ENCODE results near the gene LIMK1.
"Not testable (repeated sequence)": the region's sequence is repeated elsewhere in the genome, so short reads cannot be mapped to it uniquely, and the experiment has no call there.

Gene LIMK1

GRCh38 chr7:74121401-74122249 is 38.0 kb downstream of the LIMK1 start:
- no peak for DNase-seq (ENCODE audit: low read depth, low spot score)

- not testable (repeated sequence) for DNase-seq (ENCODE audit: low read depth, low spot score)
These were observed 40.3 kb downstream of the LIMK1 start for GRCh38 chr7:74123892-74124291.

- DNase-seq (ENCODE audit: low read depth, low spot score) = no peak
These were observed 42.7 kb downstream of the LIMK1 start for GRCh38 chr7:74126220-74126880.

GRCh38 chr7:74129887-74130286 is 46.3 kb downstream of the LIMK1 start:
- no peak for DNase-seq (ENCODE audit: low read depth, low spot score)

GRCh38 chr7:74130518-74130917 is 46.9 kb downstream of the LIMK1 start:
- DNase-seq (ENCODE audit: low read depth, low spot score) = no peak

- DNase-seq (ENCODE audit: low read depth, low spot score) = no peak
These were observed 50.6 kb downstream of the LIMK1 start for GRCh38 chr7:74134117-74134620.

GRCh38 chr7:74138334-74138867 is 54.8 kb downstream of the LIMK1 start:
- DNase-seq (ENCODE audit: low read depth, low spot score) = no peak

GRCh38 chr7:74138945-74139843 is 55.6 kb downstream of the LIMK1 start:
- DNase-seq (ENCODE audit: low read depth, low spot score) = no peak

GRCh38 chr7:74141705-74142104 is 58.1 kb downstream of the LIMK1 start:
- DNase-seq (ENCODE audit: low read depth, low spot score) = no peak

- no peak for DNase-seq (ENCODE audit: low read depth, low spot score)
These were observed 59.8 kb downstream of the LIMK1 start for GRCh38 chr7:74143383-74143782.

- no peak for DNase-seq (ENCODE audit: low read depth, low spot score)
These were observed 64.9 kb downstream of the LIMK1 start for GRCh38 chr7:74148491-74148890.

GRCh38 chr7:74149071-74149470 is 65.5 kb downstream of the LIMK1 start:
- DNase-seq (ENCODE audit: low read depth, low spot score) = no peak

GRCh38 chr7:74149603-74150002 is 66.0 kb downstream of the LIMK1 start:
- DNase-seq (ENCODE audit: low read depth, low spot score) = no peak

GRCh38 chr7:74153736-74154135 is 70.1 kb downstream of the LIMK1 start:
- no peak for DNase-seq (ENCODE audit: low read depth, low spot score)

GRCh38 chr7:74155810-74156395 is 72.3 kb downstream of the LIMK1 start:
- DNase-seq (ENCODE audit: low read depth, low spot score) = no peak

- DNase-seq (ENCODE audit: low read depth, low spot score) = no peak
These were observed 74.0 kb downstream of the LIMK1 start for GRCh38 chr7:74157605-74158004.

GRCh38 chr7:74164985-74165456 is 81.4 kb downstream of the LIMK1 start:
- DNase-seq (ENCODE audit: low read depth, low spot score) = no peak

GRCh38 chr7:74165867-74166593 is 82.4 kb downstream of the LIMK1 start:
- no peak for DNase-seq (ENCODE audit: low read depth, low spot score)

- DNase-seq (ENCODE audit: low read depth, low spot score) = not testable (repeated sequence)
These were observed 83.7 kb downstream of the LIMK1 start for GRCh38 chr7:74167324-74167723.
